EL (cell line): Measurements from ENCODE around the gene DUS1L.

Experiments used
- DNase-seq: peaks from one replicate; pipeline ENCODE4 v3.0.0-alpha.2; 2016

The DUS1L gene

GRCh38 chr17:82055023-82055964 is 10.3 kb downstream of the DUS1L start:
- DNase-seq, result no peak

GRCh38 chr17:82054351-82055022 is 11.1 kb downstream of the DUS1L start:
- DNase-seq, result no peak

GRCh38 chr17:82053556-82054263 is 11.9 kb downstream of the DUS1L start:
- DNase-seq, result no peak

GRCh38 chr17:82053130-82053529 is 12.5 kb downstream of the DUS1L start:
- no peak for DNase-seq

GRCh38 chr17:82052638-82053059 is 13.0 kb downstream of the DUS1L start:
- no peak for DNase-seq

- DNase-seq, result peak; percentile 62
These were observed 13.6 kb downstream of the DUS1L start, which contains the start of the genes GPS1 and RFNG for GRCh38 chr17:82051776-82052637. GPS1 (plus strand) TSS chr17:82051898; CDS start chr17:82051932, 34 bp downstream. RFNG (minus strand) TSS chr17:82051811; CDS start chr17:82051766, 45 bp downstream.

GRCh38 chr17:82050761-82051641 is 14.6 kb downstream of the DUS1L start:
- DNase-seq, result no peak

- DNase-seq, result no peak
These were observed 15.3 kb downstream of the DUS1L start for GRCh38 chr17:82050152-82050760.

GRCh38 chr17:82049521-82049971 is 16.1 kb downstream of the DUS1L start:
- no peak for DNase-seq

- DNase-seq, result no peak
These were observed 16.5 kb downstream of the DUS1L start for GRCh38 chr17:82049106-82049505.

GRCh38 chr17:82048571-82048971 is 17.0 kb downstream of the DUS1L start:
- DNase-seq, result no peak

GRCh38 chr17:82047914-82048570 is 17.6 kb downstream of the DUS1L start:
- DNase-seq, result no peak

- no peak for DNase-seq
These were observed 18.2 kb downstream of the DUS1L start for GRCh38 chr17:82047379-82047778.

- no peak for DNase-seq
These were observed 18.7 kb downstream of the DUS1L start for GRCh38 chr17:82046903-82047302.

- no peak for DNase-seq
These were observed 19.6 kb downstream of the DUS1L start for GRCh38 chr17:82045936-82046484.

- no peak for DNase-seq
These were observed 22.1 kb downstream of the DUS1L start for GRCh38 chr17:82043507-82043906.

GRCh38 chr17:82042649-82043048 is 23.0 kb downstream of the DUS1L start:
- DNase-seq, result no peak

- DNase-seq, result peak; percentile 37
These were observed 24.3 kb downstream of the DUS1L start for GRCh38 chr17:82041144-82041814.

GRCh38 chr17:82039695-82040299 is 25.8 kb downstream of the DUS1L start:
- no peak for DNase-seq
